GM12878 (cell line): ENCODE data around the gene SORCS1.

Experiments
- CREB1 ChIP-seq: IDR thresholded peaks from 2 replicates; pipeline ENCODE4 v1.6.1; 2012; ENCODE audit warnings: low read depth, mild to moderate bottlenecking, inconsistent platforms
- ESRRA ChIP-seq: IDR thresholded peaks from 2 replicates; pipeline ENCODE4 v1.6.1; 2012; ENCODE audit warnings: mild to moderate bottlenecking, low read length, improper control_type of control experiment
- MXI1 ChIP-seq: fragments of 150-350 bp; IDR thresholded peaks from 2 replicates; pipeline ENCODE4 v1.6.1; 2011; ENCODE audit warnings: low read depth, mild to moderate bottlenecking, inconsistent platforms, low read length, improper control_type of control experiment
- PBX3 ChIP-seq: IDR thresholded peaks from 2 replicates; pipeline ENCODE4 v1.6.1; 2011; ENCODE audit warnings: mild to moderate bottlenecking, low read depth, low read length, moderate library complexity; ENCODE audit not compliant: insufficient replicate concordance
- PRDM15 ChIP-seq: fragments of 450-650 bp; formaldehyde crosslinking; IDR thresholded peaks from 2 replicates; pipeline ENCODE4 v1.4.0; 2020; ENCODE audit warnings: mild to moderate bottlenecking, moderate library complexity
- RAD21 ChIP-seq: IDR thresholded peaks from 2 replicates; pipeline ENCODE4 v1.6.1; 2011; ENCODE audit warnings: mild to moderate bottlenecking, low read depth, low read length, moderate library complexity; ENCODE audit not compliant: insufficient read depth
- TAF1 ChIP-seq: IDR thresholded peaks from 2 replicates; pipeline ENCODE4 v1.6.1; 2011; ENCODE audit warnings: mild to moderate bottlenecking, low read depth, low read length, borderline replicate concordance
- TBL1XR1 ChIP-seq: IDR thresholded peaks from 2 replicates; pipeline ENCODE4 v1.6.1; 2012; ENCODE audit warnings: low read depth, low read length, improper control_type of control experiment
- YBX1 ChIP-seq: fragments of 450-650 bp; IDR thresholded peaks from 2 replicates; pipeline ENCODE4 v1.6.1; 2016; ENCODE audit warnings: antibody characterized with exemption
- ZNF274 ChIP-seq: IDR thresholded peaks from one replicate; pipeline ENCODE4 v1.8.0; 2011; ENCODE audit not compliant: insufficient read length, insufficient read depth
- ZNF622 ChIP-seq: fragments of 450-650 bp; IDR thresholded peaks from 2 replicates; pipeline ENCODE4 v1.6.1; 2017; ENCODE audit warnings: mild to moderate bottlenecking, inconsistent platforms
- TF ChIP-seq, protein P1 (sequence below), 3 experiments: IDR thresholded peaks in 2 of 3; conservative IDR thresholded peaks in 1 of 3; 2 replicates each; pipeline ENCODE4 v1.5.1; 2011; ENCODE audit warnings: low read depth in 3 of 3, low read length in 3 of 3, mild to moderate bottlenecking in 3 of 3, control low read depth in 2 of 3, moderate library complexity in 2 of 3, inconsistent platforms in 1 of 3, mixed read lengths in 1 of 3; ENCODE audit not compliant: control insufficient read depth in 2 of 3, insufficient read depth in 1 of 3; ENCODE audit errors: extremely low read depth in 1 of 3

DNA sequence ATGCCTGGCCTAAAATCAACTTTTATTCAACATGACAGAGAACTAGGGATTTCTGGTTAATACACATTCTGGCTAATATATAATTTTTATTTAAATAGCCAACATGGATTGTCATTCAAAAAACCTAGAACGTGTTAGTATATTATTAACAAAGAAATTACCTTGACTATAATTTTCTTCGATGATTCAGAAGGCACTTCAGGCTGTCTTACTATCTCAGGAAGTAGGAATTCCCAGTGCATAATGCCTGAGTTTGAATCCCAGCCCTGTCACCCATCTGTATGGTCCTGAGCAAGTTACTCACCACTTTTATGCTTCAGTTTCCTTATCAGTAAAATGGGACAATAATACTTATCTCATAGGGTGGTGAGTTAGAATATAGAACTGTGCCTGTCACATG lies 106.2 kb downstream of the SORCS1 start:
- TF ChIP-seq, protein P1, sequence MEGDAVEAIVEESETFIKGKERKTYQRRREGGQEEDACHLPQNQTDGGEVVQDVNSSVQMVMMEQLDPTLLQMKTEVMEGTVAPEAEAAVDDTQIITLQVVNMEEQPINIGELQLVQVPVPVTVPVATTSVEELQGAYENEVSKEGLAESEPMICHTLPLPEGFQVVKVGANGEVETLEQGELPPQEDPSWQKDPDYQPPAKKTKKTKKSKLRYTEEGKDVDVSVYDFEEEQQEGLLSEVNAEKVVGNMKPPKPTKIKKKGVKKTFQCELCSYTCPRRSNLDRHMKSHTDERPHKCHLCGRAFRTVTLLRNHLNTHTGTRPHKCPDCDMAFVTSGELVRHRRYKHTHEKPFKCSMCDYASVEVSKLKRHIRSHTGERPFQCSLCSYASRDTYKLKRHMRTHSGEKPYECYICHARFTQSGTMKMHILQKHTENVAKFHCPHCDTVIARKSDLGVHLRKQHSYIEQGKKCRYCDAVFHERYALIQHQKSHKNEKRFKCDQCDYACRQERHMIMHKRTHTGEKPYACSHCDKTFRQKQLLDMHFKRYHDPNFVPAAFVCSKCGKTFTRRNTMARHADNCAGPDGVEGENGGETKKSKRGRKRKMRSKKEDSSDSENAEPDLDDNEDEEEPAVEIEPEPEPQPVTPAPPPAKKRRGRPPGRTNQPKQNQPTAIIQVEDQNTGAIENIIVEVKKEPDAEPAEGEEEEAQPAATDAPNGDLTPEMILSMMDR (IDR thresholded peaks at IDR 0.05 in 2 of 3, conservative IDR thresholded peaks at IDR 0.05 in 1 of 3; ENCODE audit: control insufficient read depth in 2 of 3, extremely low read depth in 1 of 3, insufficient read depth in 1 of 3, low read depth in 3 of 3, low read length in 3 of 3) = no peak
- no peak for TF ChIP-seq PBX3
- TF ChIP-seq ZNF622 = no peak
- no peak for TF ChIP-seq MXI1
- TF ChIP-seq TBL1XR1 = no peak
- TF ChIP-seq ESRRA = no peak
- no peak for TF ChIP-seq CREB1
- TF ChIP-seq RAD21 = no peak
- no peak for TF ChIP-seq PRDM15 (CRISPR knock-in tag)
- TF ChIP-seq TAF1 = no peak
- TF ChIP-seq YBX1 = no peak
- no peak for TF ChIP-seq ZNF274
